Fibroblast of the aortic adventitia (primary cell): ENCODE measurements around the gene TBKBP1. TPM values are rescaled to one million over a fixed set of nuclear protein-coding genes. Genes with fewer than 3 reads are reported as not detected.
A peak's percentile ranks its signal among the peaks of the same experiment; 100 is the strongest.

Experiments used
- DNase-seq: peaks from one replicate; pipeline ENCODE4 v3.0.0-alpha.2; 2010; ENCODE audit warnings: low read depth
- H3K4me3 ChIP-seq: 2 replicates; pipeline ENCODE4 v1.5.1; 2011; ENCODE audit warnings: low read depth, mild to moderate bottlenecking, control low read depth, low read length, moderate library complexity
- total RNA-seq: library from RNA; depleted of rRNA; stranded (reverse); fragments of >200 nt; gene quantifications from 2 replicates; pipeline ENCODE4 v1.2.3, GENCODE V29; 2012; ENCODE audit warnings: low replicate concordance
- TF ChIP-seq, protein P1 (sequence below): IDR thresholded peaks from 2 replicates; pipeline ENCODE4 v1.5.1; 2011; ENCODE audit warnings: mild to moderate bottlenecking, low read length, control low read depth, inconsistent platforms; ENCODE audit not compliant: insufficient read depth

The TBKBP1 gene
- total RNA-seq, 1 donor: 9.5 TPM

GRCh38 chr17:47719411-47720152 is 25.6 kb downstream of the TBKBP1 start:
- TF ChIP-seq, protein P1, sequence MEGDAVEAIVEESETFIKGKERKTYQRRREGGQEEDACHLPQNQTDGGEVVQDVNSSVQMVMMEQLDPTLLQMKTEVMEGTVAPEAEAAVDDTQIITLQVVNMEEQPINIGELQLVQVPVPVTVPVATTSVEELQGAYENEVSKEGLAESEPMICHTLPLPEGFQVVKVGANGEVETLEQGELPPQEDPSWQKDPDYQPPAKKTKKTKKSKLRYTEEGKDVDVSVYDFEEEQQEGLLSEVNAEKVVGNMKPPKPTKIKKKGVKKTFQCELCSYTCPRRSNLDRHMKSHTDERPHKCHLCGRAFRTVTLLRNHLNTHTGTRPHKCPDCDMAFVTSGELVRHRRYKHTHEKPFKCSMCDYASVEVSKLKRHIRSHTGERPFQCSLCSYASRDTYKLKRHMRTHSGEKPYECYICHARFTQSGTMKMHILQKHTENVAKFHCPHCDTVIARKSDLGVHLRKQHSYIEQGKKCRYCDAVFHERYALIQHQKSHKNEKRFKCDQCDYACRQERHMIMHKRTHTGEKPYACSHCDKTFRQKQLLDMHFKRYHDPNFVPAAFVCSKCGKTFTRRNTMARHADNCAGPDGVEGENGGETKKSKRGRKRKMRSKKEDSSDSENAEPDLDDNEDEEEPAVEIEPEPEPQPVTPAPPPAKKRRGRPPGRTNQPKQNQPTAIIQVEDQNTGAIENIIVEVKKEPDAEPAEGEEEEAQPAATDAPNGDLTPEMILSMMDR: no peak
- peak; percentile 46 for DNase-seq
- H3K4me3 ChIP-seq: no peak overlapping the region

- TF ChIP-seq, protein P1: no peak
- H3K4me3 ChIP-seq: no peak overlapping the region
- DNase-seq: no peak
Observed at GRCh38 chr17:47720196-47720595, 26.2 kb downstream of the TBKBP1 start.

DNA sequence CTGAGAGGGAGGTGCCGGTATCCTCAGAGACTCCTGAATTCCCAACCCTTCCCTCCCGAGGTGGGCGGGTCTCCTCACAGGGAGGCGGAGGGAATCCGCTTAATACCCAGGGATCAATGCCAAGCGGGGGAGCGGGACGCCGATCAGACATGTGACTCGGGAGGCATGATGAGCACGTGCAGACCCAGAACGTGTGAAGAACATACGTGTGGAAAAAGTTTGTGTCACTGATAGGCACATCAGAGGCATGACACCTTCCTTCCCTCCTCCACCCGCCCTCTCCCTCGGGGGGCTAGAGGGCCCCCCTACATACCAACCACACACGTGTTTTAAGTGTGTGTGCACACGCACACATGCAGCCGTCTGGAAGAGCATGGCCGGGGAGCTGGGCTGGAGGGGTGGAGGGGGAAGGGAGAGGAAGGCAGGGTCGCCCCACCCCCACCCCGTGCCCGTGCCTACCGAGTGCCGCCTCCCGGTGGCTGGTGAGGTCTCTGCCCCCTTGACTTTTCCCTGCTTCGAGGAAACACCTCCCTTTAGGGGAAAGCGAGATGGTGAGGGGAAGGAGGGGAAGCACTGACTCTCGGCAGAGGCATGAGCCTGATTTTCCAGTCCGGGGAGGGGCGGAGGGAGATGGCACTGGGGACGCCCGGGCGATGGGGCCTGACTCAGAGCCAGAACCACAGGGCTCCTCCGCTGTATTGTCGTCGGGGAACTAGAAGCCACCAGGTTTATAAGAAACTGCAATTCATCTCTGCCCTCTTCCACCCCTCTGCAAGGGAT is 27.0 kb downstream of the TBKBP1 start:
- TF ChIP-seq, protein P1: no peak
- no peak for DNase-seq
- no peak overlapping the region for H3K4me3 ChIP-seq

GRCh38 chr17:47721725-47722124 is 27.8 kb downstream of the TBKBP1 start:
- DNase-seq: no peak
- H3K4me3 ChIP-seq: no peak overlapping the region
- TF ChIP-seq, protein P1: no peak

GRCh38 chr17:47724705-47725104 is 30.7 kb downstream of the TBKBP1 start:
- H3K4me3 ChIP-seq: no peak overlapping the region
- TF ChIP-seq, protein P1: no peak
- no peak for DNase-seq

DNA sequence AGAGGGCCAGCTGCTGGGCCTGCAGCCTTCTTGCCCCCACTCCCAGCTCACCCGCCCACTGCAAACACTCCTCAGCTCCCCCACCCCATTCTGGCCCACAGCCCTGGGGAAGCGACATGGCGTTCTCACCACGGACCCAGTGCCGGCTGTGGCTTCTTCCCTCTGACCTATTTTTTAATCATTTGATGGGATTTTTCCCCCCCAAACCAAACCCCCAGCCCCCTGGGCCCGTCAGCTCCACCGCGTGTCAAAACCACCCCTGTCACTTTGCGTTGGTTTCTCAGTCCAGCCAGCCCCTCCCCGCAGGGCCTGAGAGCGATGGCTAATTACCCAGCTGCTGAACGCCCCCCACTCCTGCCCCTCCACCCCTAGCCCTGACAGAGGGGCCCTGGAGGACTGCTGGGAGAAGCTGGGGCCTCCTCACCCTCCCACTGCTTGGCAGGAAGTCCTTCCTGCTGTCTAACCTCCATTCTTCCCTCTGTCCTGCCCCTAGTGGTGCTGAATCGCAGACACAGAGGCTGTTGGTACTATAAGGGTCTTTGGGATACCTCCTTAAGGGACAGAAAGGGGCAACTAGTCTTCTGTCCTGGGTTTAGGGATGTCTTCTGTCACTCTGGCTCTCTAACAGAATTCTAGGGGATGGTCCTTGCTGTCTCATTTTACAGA is 31.6 kb downstream of the TBKBP1 start:
- TF ChIP-seq, protein P1: no peak
- no peak for DNase-seq
- H3K4me3 ChIP-seq: no peak overlapping the region
